Measurements from ENCODE around the gene LAIR1. TPM values are rescaled to one million over a fixed set of nuclear protein-coding genes. Genes with fewer than 3 reads are reported as not detected.

The LAIR1 gene
- total RNA-seq, 4 donors from 2014 or later = 1.9 to 18.4 (median 7.3) TPM

- no peak overlapping the region for H3K27ac ChIP-seq
- DNase-seq = no peak
Observed at GRCh38 chr19:54316746-54317107, 48.0 kb downstream of the LAIR1 start.

GRCh38 chr19:54315956-54316355, 48.8 kb downstream of the LAIR1 start:
- TF ChIP-seq EP300 (IDR thresholded peaks at IDR 0.05; ENCODE audit: low read depth) (no peak), POLR2A (IDR thresholded peaks at IDR 0.05) (no peak), POLR2AphosphoS5 (IDR thresholded peaks at IDR 0.05) (no peak), CTCF (IDR thresholded peaks at IDR 0.05) (no peak)
- intact Hi-C loops (cut with DNase I; ENCODE audit: low total_unique reads) = no loop called here
- in situ Hi-C loops (cut with MboI; ENCODE audit: low pct_ligation_motif_present in 1 of 4, low pct_unique_long_range_greater_than_20kb in 1 of 4, low sequenced_read_pairs in 3 of 4) = no loop called here
- Histone ChIP-seq H3K27me3 (peaks cover 4% of the 10 kb centered on the region), H3K27ac (no peak overlapping the region), H3K4me1 (no peaks in the 10 kb centered on the region), H3K4me3 (no peak overlapping the region), H3K36me3 (no peaks in the 10 kb centered on the region), H3K9me3 (no peaks in the 10 kb centered on the region)
- DNase-seq = no peak
- WGBS, 2 donors (ENCODE audit: low coverage in 1 of 2) = 77 to 85% methylated on average over 4 to 10 of the region's 10 CpGs

More at GRCh38 chr19:54316746-54317107, 48.0 kb downstream of the LAIR1 start:
- Histone ChIP-seq H3K4me1 (no peaks in the 10 kb centered on the region), H3K9me3 (no peaks in the 10 kb centered on the region), H3K27me3 (no peaks in the 10 kb centered on the region), H3K36me3 (no peaks in the 10 kb centered on the region), H3K4me3 (no peak overlapping the region)
- WGBS, 2 donors (ENCODE audit: low coverage in 1 of 2) = 40 to 58% methylated on average over 8 to 11 of the region's 11 CpGs
- in situ Hi-C loops (cut with MboI; ENCODE audit: low pct_ligation_motif_present in 1 of 4, low pct_unique_long_range_greater_than_20kb in 1 of 4, low sequenced_read_pairs in 3 of 4) = no loop called here
- intact Hi-C loops (cut with DNase I; ENCODE audit: low total_unique reads) = no loop called here
- TF ChIP-seq POLR2A (IDR thresholded peaks at IDR 0.05) (no peak), EP300 (IDR thresholded peaks at IDR 0.05; ENCODE audit: low read depth) (no peak), POLR2AphosphoS5 (IDR thresholded peaks at IDR 0.05) (no peak), CTCF (IDR thresholded peaks at IDR 0.05) (no peak)

- Histone ChIP-seq H3K9me3 (no peaks in the 10 kb centered on the region), H3K36me3 (no peaks in the 10 kb centered on the region), H3K4me1 (no peaks in the 10 kb centered on the region), H3K27ac (no peak within 1 kb of the TSS), H3K4me3 (no peak within 1 kb of the TSS), H3K27me3 (peaks cover 4% of the 10 kb centered on the region)
- intact Hi-C loops (cut with DNase I; ENCODE audit: low total_unique reads) (no loop called here), in situ Hi-C loops (cut with MboI; ENCODE audit: low pct_ligation_motif_present in 1 of 4, low pct_unique_long_range_greater_than_20kb in 1 of 4, low sequenced_read_pairs in 3 of 4) (no loop called here)
- 35 to 67% methylated on average over 7 to 10 of the region's 13 CpGs for WGBS, 2 donors (ENCODE audit: low coverage in 1 of 2)
- TF ChIP-seq CTCF (IDR thresholded peaks at IDR 0.05) = no peak
- no peak for TF ChIP-seq POLR2AphosphoS5 (IDR thresholded peaks at IDR 0.05)
- TF ChIP-seq POLR2A (IDR thresholded peaks at IDR 0.05) = no peak
- TF ChIP-seq EP300 (IDR thresholded peaks at IDR 0.05; ENCODE audit: low read depth) = no peak
- DNase-seq = no peak
Observed at GRCh38 chr19:54312436-54313377, 52.0 kb downstream of the LAIR1 start, which contains the start of gene LILRA5. LILRA5 (minus strand) TSS chr19:54313166; CDS start chr19:54313019, 147 bp downstream.

GRCh38 chr19:54312011-54312410, 52.7 kb downstream of the LAIR1 start:
- Histone ChIP-seq H3K9me3 (no peaks in the 10 kb centered on the region), H3K27ac (no peak overlapping the region), H3K27me3 (peaks cover 4% of the 10 kb centered on the region), H3K4me3 (no peak overlapping the region), H3K36me3 (no peaks in the 10 kb centered on the region), H3K4me1 (no peaks in the 10 kb centered on the region)
- intact Hi-C loops (cut with DNase I; ENCODE audit: low total_unique reads) (no loop called here), in situ Hi-C loops (cut with MboI; ENCODE audit: low pct_ligation_motif_present in 1 of 4, low pct_unique_long_range_greater_than_20kb in 1 of 4, low sequenced_read_pairs in 3 of 4) (no loop called here)
- 72% methylated on average over 6 of the region's 6 CpGs; no CpG with 5 or more reads in 1 of the 2 donors for WGBS, 2 donors (ENCODE audit: low coverage in 1 of 2)
- no peak for DNase-seq
- TF ChIP-seq POLR2A (IDR thresholded peaks at IDR 0.05) (no peak), EP300 (IDR thresholded peaks at IDR 0.05; ENCODE audit: low read depth) (no peak)
